CD4-positive, alpha-beta T cell treated with Interleukin-15 for 4 hours (primary cell): ENCODE data around the gene NLGN1.

Experiments
- DNase-seq: peaks from one replicate; pipeline ENCODE4 v3.0.0-alpha.2; 2020; ENCODE audit warnings: low spot score

The NLGN1 gene

GRCh38 chr3:173911446-173911845 is 513.9 kb downstream of the NLGN1 start:
- no peak for DNase-seq

DNA sequence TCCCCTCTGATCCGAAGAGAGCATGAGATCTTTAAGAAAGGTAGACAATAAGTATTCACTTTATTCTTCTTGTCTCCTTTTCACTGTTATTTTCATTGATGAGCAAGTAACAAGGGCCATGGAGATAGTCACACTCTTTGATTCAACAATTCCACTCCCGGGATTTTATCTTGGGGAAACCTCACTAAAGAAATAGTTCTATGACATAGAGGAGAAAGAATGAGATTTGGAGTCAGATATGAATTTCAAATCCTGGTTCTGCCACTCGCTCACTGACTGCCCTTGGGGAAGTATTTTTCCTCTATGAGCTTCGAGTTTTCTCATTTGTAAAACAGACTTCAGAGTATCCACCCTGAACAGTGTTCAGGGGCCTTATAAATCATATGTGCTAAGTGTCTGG is 514.6 kb downstream of the NLGN1 start:
- no peak for DNase-seq

GRCh38 chr3:173913397-173913796 is 515.9 kb downstream of the NLGN1 start:
- no peak for DNase-seq

GRCh38 chr3:173913974-173914421 is 516.5 kb downstream of the NLGN1 start:
- no peak for DNase-seq

GRCh38 chr3:173916799-173917198 is 519.3 kb downstream of the NLGN1 start:
- no peak for DNase-seq

- DNase-seq, result no peak
These were observed 522.8 kb downstream of the NLGN1 start for GRCh38 chr3:173920386-173920785.

- DNase-seq, result no peak
These were observed 524.2 kb downstream of the NLGN1 start for GRCh38 chr3:173921732-173922131.

DNA sequence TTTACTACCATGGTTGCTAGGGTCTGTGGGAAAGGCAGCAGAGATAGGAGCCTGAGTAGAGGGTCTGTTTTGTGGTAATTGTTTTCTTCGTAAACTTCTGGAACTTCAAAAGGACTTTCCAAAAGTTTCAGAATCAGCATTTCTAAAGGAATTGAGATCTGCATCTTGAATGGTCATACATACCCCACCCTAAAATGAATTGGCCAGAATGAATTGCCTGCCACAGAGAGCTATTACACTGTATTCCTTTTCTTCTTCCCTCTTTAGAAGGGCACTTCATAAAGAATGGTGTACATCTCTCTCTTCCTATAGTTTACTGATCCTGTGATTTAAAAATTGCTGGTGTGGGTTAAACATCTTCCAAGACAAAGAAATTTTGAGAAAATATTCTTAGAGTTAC is 525.7 kb downstream of the NLGN1 start:
- DNase-seq, result no peak

GRCh38 chr3:173930251-173930650 is 532.7 kb downstream of the NLGN1 start:
- DNase-seq, result no peak

- no peak for DNase-seq
These were observed 535.1 kb downstream of the NLGN1 start for GRCh38 chr3:173932624-173933023.

GRCh38 chr3:173933113-173933512 is 535.6 kb downstream of the NLGN1 start:
- no peak for DNase-seq

- no peak for DNase-seq
These were observed 538.8 kb downstream of the NLGN1 start for GRCh38 chr3:173936316-173936715.

DNA sequence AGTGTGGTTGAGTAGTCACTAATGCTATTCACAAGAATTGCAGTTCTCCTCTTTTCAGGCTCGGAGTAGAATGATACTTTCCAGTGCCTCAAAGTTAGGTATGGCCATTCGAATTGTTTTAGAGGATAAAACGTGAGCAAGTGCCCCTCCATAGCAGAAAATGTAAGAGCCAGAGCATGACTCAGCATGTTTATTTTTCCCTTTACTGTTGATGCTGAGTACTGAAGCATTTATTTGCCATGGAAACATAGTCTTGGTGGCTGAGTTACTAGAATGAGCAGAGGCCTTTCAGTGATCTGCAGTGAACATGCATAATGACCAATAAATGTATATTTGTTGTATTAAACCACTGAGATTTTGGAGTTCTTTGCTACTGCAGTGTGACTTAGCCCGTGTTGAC is 540.6 kb downstream of the NLGN1 start:
- no peak for DNase-seq

DNA sequence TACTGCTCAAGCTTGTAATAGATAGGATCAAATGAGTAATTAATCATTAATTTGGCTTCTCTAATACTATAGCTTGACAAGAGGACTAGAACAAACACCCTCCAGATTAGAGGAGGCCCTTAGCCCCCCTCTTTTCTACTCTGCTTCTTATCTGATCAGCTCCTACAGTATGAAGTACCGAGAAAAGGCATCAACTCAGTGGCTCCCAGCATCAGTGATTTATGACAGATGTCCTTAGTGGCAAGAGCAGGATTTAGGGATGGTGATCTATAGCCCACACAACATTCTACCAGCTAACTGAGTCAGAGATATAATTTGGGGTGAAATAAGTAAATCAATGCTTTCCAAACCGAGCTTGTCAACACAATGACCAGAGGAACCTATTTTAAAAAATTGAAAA is 541.1 kb downstream of the NLGN1 start:
- no peak for DNase-seq

GRCh38 chr3:173939331-173939730 is 541.8 kb downstream of the NLGN1 start:
- DNase-seq, result no peak

- no peak for DNase-seq
These were observed 545.7 kb downstream of the NLGN1 start for GRCh38 chr3:173943264-173943663.

DNA sequence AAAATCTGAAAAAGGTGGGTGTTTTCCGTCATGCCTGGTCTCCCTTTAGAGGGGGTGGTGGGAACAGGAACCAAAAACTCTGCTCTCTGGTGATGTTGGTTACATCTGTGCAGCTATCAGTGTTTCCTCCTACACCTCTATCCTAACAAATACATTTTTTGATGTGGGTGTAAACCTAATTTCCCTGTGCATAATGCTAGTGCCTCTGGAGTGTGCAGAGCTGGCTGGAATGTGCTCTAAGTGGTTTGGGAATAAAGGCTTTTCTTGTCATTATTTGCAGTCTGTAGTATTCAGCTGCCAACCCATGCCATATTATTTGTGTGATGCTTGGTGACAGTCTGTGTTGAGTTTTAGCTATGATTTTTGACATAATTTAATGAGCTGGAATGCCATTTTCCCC is 547.6 kb downstream of the NLGN1 start:
- DNase-seq, result no peak

DNA sequence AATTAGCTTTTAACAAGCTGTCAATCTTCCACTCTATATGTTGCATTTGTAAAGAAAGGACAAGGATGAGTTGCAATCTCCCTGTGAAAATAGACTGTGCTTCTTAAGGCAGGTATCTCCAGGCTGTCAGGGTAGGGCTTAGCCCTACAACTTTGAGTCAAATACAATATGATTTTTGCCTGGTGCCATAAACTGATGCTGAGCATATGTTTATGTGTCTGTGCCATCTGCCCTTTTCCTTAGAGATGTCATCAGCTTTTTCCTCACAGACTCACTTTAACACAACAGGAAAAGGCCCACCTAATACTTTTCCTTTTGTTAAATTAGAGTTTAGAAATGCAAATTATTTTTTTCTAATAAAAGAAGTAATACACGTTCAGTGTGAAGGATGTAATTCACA is 548.3 kb downstream of the NLGN1 start:
- no peak for DNase-seq

GRCh38 chr3:173954647-173955046 is 557.1 kb downstream of the NLGN1 start:
- no peak for DNase-seq

- no peak for DNase-seq
These were observed 560.1 kb downstream of the NLGN1 start for GRCh38 chr3:173957646-173958045.

GRCh38 chr3:173958805-173959204 is 561.3 kb downstream of the NLGN1 start:
- DNase-seq, result no peak

- no peak for DNase-seq
These were observed 572.7 kb downstream of the NLGN1 start for GRCh38 chr3:173970281-173970680.

- DNase-seq, result no peak
These were observed 578.7 kb downstream of the NLGN1 start for GRCh38 chr3:173976281-173976680.

DNA sequence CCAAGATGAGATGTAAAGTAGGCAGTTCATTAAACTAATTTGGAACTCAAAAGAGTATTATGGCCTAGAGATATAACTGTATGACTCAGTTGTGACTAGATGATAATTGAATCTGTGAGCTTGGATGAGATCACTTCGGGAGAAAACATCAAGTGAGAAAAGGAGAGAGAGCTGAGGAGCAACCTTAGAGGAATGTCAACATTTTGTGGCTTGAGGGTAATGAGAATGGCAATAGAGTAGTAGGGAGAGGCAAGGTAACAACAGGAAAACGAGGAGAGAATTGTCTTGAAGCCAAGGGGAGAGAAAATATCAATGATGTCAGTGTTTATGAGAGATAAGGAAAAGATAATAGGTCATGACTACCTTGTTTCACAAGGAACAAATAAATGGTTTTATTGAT is 580.2 kb downstream of the NLGN1 start:
- no peak for DNase-seq

DNA sequence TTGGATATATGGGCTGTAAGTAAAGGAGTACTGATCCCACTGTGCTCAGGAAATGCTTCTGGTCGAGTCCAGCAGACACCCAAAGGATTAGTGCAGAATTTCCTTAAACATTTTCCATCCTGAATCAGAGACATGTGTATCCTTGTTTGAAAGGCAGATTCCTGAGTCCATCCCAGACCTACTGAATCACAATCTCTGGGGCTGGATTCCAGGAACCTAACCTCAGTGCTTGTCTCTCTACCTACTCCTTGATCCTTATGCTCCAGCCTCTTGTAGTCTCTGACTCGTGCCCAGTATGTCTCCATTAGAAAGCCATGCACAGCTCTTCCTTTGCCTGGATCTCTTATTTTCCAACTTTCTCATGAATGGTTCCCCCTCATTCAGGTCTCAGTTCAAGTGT is 585.8 kb downstream of the NLGN1 start:
- DNase-seq, result no peak
